Neural cell (in vitro differentiated cells): ENCODE measurements around the gene AK5. TPM values are rescaled to one million over a fixed set of nuclear protein-coding genes. Genes with fewer than 3 reads are reported as not detected.

Experiments used
- H2AFZ ChIP-seq: fragments of 200-600, 300-800 bp; sonication (generic), shearing (Covaris generic); 2 replicates; pipeline ENCODE4 v1.6.0; 2014; ENCODE audit warnings: low read depth, mild to moderate bottlenecking, antibody characterized with exemption, low read length, moderate library complexity
- H3F3A ChIP-seq: fragments of 200-600 bp; shearing (Covaris generic); 2 replicates; pipeline ENCODE4 v1.6.1; 2016; ENCODE audit warnings: mild to moderate bottlenecking, moderate library complexity, mixed read lengths, antibody characterized with exemption, low read length; ENCODE audit not compliant: insufficient read depth, poor library complexity, severe bottlenecking
- H3K27ac ChIP-seq: fragments of 200-600, 300-800 bp; sonication (generic), shearing (Covaris generic); 2 replicates; pipeline ENCODE4 v1.5.1; 2014; ENCODE audit warnings: mild to moderate bottlenecking, low read length, moderate library complexity
- H3K27me3 ChIP-seq: fragments of 300-800, 200-600 bp; sonication (generic), shearing (Covaris generic); 2 replicates; pipeline ENCODE4 v1.6.0; 2014; ENCODE audit warnings: mild to moderate bottlenecking, low read depth, low read length, moderate library complexity; ENCODE audit not compliant: insufficient read depth
- H3K36me3 ChIP-seq: fragments of 300-800, 200-600 bp; sonication (generic), shearing (Covaris generic); 2 replicates; pipeline ENCODE4 v1.5.1; 2014; ENCODE audit warnings: mild to moderate bottlenecking, antibody characterized with exemption, low read length, moderate library complexity; ENCODE audit not compliant: insufficient read depth
- H3K4me2 ChIP-seq: fragments of 300-800, 200-600 bp; sonication (generic), shearing (Covaris generic); 2 replicates; pipeline ENCODE4 v1.6.0; 2014; ENCODE audit warnings: mild to moderate bottlenecking, low read length
- H3K4me3 ChIP-seq: fragments of 300-800, 200-600 bp; sonication (generic), shearing (Covaris generic); 2 replicates; pipeline ENCODE4 v1.5.1; 2014; ENCODE audit warnings: mild to moderate bottlenecking, low read length, moderate library complexity
- H3K79me2 ChIP-seq: fragments of 200-600 bp; shearing (Covaris generic); replicated peaks from 2 replicates; pipeline ENCODE4 v1.6.0; 2014; ENCODE audit warnings: mild to moderate bottlenecking, low read length, moderate library complexity; ENCODE audit not compliant: insufficient read depth
- H3K9ac ChIP-seq: fragments of 300-800, 200-600 bp; sonication (generic), shearing (Covaris generic); 2 replicates; pipeline ENCODE4 v1.6.1; 2016; ENCODE audit warnings: mild to moderate bottlenecking, low read length, mixed read lengths
- H3K9me2 ChIP-seq: fragments of 200-600 bp; shearing (Covaris generic); 2 replicates; pipeline ENCODE4 v1.6.1; 2016; ENCODE audit warnings: mild to moderate bottlenecking, low read length, mixed read lengths; ENCODE audit not compliant: insufficient read depth
- H3K9me3 ChIP-seq: fragments of 200-600, 300-800 bp; sonication (generic), shearing (Covaris generic); 2 replicates; pipeline ENCODE4 v1.6.1; 2016; ENCODE audit warnings: mild to moderate bottlenecking, mixed run types, low read length, moderate library complexity, mixed read lengths
- H4K20me1 ChIP-seq: fragments of 200-600 bp; shearing (Covaris generic); 2 replicates; pipeline ENCODE4 v1.6.1; 2016; ENCODE audit warnings: mild to moderate bottlenecking, mixed run types; ENCODE audit not compliant: insufficient read depth
- EP300 ChIP-seq: fragments of 450-650 bp; conservative IDR thresholded peaks from 2 replicates; pipeline ENCODE4 v1.6.1; 2014; ENCODE audit warnings: antibody characterized with exemption, mild to moderate bottlenecking, moderate library complexity; ENCODE audit not compliant: poor library complexity, severe bottlenecking
- EZH2 ChIP-seq: fragments of 200-600, 300-800 bp; shearing (Covaris generic), sonication (generic); IDR thresholded peaks from 2 replicates; pipeline ENCODE4 v1.6.1; 2014; ENCODE audit warnings: antibody characterized with exemption, low read length, borderline replicate concordance, mild to moderate bottlenecking; ENCODE audit not compliant: insufficient read depth, poor library complexity, severe bottlenecking
- MXI1 ChIP-seq: fragments of 450-650 bp; conservative IDR thresholded peaks from 2 replicates; pipeline ENCODE4 v1.6.1; 2014; ENCODE audit warnings: antibody characterized with exemption, mild to moderate bottlenecking; ENCODE audit not compliant: poor library complexity, severe bottlenecking
- POLR2AphosphoS5 ChIP-seq: IDR thresholded peaks from 2 replicates; pipeline ENCODE4 v1.6.1; 2012
- RAD21 ChIP-seq: fragments of 450-650 bp; conservative IDR thresholded peaks from 2 replicates; pipeline ENCODE4 v1.6.1; 2014; ENCODE audit warnings: antibody characterized with exemption, mild to moderate bottlenecking, moderate library complexity
- SMC3 ChIP-seq: fragments of 450-650 bp; conservative IDR thresholded peaks from 2 replicates; pipeline ENCODE4 v1.6.1; 2014; ENCODE audit warnings: antibody characterized with exemption, mild to moderate bottlenecking, moderate library complexity; ENCODE audit not compliant: poor library complexity
- TAF1 ChIP-seq: IDR thresholded peaks from 2 replicates; pipeline ENCODE4 v1.6.1; 2012; ENCODE audit warnings: low read depth
- polyA plus RNA-seq: library from polyadenylated mRNA; depleted of rRNA; stranded (reverse); fragments of >200 nt; gene quantifications from 2 replicates; pipeline ENCODE4 v1.2.3, GENCODE V29; 2014
- TF ChIP-seq, protein P1 (sequence below): fragments of 450-650 bp; IDR thresholded peaks from 2 replicates; pipeline ENCODE4 v1.5.1; 2014; ENCODE audit warnings: antibody characterized with exemption, mild to moderate bottlenecking, moderate library complexity; ENCODE audit not compliant: poor library complexity, severe bottlenecking
- TF ChIP-seq, protein P2 (sequence below): IDR thresholded peaks from 2 replicates; pipeline ENCODE4 v1.6.1; 2012; ENCODE audit warnings: borderline replicate concordance

AK5 gene
- polyA plus RNA-seq, 1 donor from 2014 or later = 7.1 TPM

DNA sequence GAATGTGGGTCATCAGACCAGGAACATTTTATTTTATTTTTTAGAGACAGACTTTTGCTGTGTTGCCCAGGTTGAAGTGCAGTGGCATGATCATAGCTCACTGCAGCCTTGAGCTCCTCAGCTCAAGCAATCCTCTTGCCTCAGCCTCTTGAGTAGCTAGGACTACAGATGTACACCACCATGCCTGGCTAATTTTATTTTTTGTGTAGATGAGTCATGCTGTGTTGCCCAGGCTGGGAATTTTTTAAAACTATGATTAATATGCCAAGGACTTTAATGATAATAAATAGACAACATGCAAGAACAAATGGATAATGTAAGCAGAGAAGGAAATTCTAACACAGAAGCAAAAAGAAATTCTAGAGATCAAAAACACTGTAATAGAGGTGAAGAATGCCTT lies 142.4 kb downstream of the AK5 start:
- TF ChIP-seq EP300 = no peak
- no peak for TF ChIP-seq RAD21
- Histone ChIP-seq H4K20me1 (no peaks in the 10 kb centered on the region), H2AFZ (no peak overlapping the region), H3K4me3 (no peak overlapping the region), H3K9ac (no peak overlapping the region), H3K79me2 (no peaks in the 10 kb centered on the region), H3K36me3 (no peaks in the 10 kb centered on the region), H3K4me2 (no peak overlapping the region), H3K9me2 (no peaks in the 10 kb centered on the region), H3F3A (no peaks in the 10 kb centered on the region), H3K27ac (no peak overlapping the region), H3K9me3 (peaks cover 9% of the 10 kb centered on the region), H3K27me3 (no peaks in the 10 kb centered on the region)

DNA sequence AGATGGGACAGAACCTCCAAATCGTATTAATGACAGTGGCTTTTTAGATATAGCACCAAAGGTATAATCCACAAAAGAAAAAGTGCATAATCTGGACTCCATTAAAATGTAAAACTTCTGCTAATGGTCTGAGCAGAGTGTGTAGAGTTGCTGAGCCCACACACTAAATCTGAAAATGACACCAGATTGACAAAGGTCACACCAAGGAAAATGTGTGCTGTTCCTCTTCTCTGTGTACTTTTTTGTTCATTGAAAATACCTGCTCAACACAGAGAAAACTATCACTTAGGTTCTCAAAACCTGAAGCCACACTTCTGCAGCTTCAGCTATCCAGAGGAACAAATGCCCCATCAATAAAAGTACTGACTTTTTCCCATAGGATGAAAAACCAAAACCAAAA lies 146.2 kb downstream of the AK5 start:
- Histone ChIP-seq H3K79me2 (no peaks in the 10 kb centered on the region), H3K4me3 (no peak overlapping the region), H3K27me3 (no peaks in the 10 kb centered on the region), H4K20me1 (no peaks in the 10 kb centered on the region), H3K9me2 (no peaks in the 10 kb centered on the region), H3K36me3 (no peaks in the 10 kb centered on the region), H2AFZ (no peak overlapping the region), H3F3A (no peaks in the 10 kb centered on the region), H3K4me2 (no peak overlapping the region), H3K9me3 (peaks cover 9% of the 10 kb centered on the region), H3K9ac (no peak overlapping the region), H3K27ac (no peak overlapping the region)
- TF ChIP-seq MXI1 = no peak
- TF ChIP-seq TAF1 = no peak
- TF ChIP-seq POLR2AphosphoS5 = no peak
- TF ChIP-seq RAD21 = no peak
- TF ChIP-seq, protein P1, sequence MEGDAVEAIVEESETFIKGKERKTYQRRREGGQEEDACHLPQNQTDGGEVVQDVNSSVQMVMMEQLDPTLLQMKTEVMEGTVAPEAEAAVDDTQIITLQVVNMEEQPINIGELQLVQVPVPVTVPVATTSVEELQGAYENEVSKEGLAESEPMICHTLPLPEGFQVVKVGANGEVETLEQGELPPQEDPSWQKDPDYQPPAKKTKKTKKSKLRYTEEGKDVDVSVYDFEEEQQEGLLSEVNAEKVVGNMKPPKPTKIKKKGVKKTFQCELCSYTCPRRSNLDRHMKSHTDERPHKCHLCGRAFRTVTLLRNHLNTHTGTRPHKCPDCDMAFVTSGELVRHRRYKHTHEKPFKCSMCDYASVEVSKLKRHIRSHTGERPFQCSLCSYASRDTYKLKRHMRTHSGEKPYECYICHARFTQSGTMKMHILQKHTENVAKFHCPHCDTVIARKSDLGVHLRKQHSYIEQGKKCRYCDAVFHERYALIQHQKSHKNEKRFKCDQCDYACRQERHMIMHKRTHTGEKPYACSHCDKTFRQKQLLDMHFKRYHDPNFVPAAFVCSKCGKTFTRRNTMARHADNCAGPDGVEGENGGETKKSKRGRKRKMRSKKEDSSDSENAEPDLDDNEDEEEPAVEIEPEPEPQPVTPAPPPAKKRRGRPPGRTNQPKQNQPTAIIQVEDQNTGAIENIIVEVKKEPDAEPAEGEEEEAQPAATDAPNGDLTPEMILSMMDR = no peak
- no peak for TF ChIP-seq SMC3
- TF ChIP-seq, protein P2, sequence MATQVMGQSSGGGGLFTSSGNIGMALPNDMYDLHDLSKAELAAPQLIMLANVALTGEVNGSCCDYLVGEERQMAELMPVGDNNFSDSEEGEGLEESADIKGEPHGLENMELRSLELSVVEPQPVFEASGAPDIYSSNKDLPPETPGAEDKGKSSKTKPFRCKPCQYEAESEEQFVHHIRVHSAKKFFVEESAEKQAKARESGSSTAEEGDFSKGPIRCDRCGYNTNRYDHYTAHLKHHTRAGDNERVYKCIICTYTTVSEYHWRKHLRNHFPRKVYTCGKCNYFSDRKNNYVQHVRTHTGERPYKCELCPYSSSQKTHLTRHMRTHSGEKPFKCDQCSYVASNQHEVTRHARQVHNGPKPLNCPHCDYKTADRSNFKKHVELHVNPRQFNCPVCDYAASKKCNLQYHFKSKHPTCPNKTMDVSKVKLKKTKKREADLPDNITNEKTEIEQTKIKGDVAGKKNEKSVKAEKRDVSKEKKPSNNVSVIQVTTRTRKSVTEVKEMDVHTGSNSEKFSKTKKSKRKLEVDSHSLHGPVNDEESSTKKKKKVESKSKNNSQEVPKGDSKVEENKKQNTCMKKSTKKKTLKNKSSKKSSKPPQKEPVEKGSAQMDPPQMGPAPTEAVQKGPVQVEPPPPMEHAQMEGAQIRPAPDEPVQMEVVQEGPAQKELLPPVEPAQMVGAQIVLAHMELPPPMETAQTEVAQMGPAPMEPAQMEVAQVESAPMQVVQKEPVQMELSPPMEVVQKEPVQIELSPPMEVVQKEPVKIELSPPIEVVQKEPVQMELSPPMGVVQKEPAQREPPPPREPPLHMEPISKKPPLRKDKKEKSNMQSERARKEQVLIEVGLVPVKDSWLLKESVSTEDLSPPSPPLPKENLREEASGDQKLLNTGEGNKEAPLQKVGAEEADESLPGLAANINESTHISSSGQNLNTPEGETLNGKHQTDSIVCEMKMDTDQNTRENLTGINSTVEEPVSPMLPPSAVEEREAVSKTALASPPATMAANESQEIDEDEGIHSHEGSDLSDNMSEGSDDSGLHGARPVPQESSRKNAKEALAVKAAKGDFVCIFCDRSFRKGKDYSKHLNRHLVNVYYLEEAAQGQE = no peak
- no peak for TF ChIP-seq EP300
- no peak for TF ChIP-seq EZH2
